Lung (tissue), 12 donors: Measurements from ENCODE around the gene CLEC2L. TPM values are rescaled to one million over a fixed set of nuclear protein-coding genes. Genes with fewer than 3 reads are reported as not detected.

ENCODE experiments used
- ATAC-seq: fragments of 200-7000 bp; cut with Tn5 transposase; one replicate; pipeline ENCODE4 v1.9.1; 2020; ENCODE audit warnings: moderate number of reproducible peaks; ENCODE audit not compliant: insufficient read depth, low FRiP score
- DNase-seq, 3 donors: peaks; one replicate each; pipeline ENCODE4 v3.0.0-alpha.2; 2013 to 2017
- H3K27ac ChIP-seq, 2 donors: one replicate each; pipeline ENCODE4 v1.5.1; 2013; ENCODE audit warnings: mild to moderate bottlenecking in 2 of 2, moderate library complexity in 2 of 2, control low read depth in 1 of 2, inconsistent platforms in 1 of 2, low read depth in 1 of 2, low read length in 1 of 2
- H3K27me3 ChIP-seq, 3 donors: one replicate each; pipeline ENCODE4 v1.5.1; 2013; ENCODE audit warnings: low read length in 2 of 3; ENCODE audit not compliant: control insufficient read depth in 3 of 3, insufficient read depth in 3 of 3
- H3K36me3 ChIP-seq, 4 donors: one replicate each; pipeline ENCODE4 v1.5.1; 2013; ENCODE audit warnings: low read length in 4 of 4, mild to moderate bottlenecking in 1 of 4, moderate library complexity in 1 of 4; ENCODE audit not compliant: control insufficient read depth in 4 of 4, insufficient read depth in 4 of 4
- H3K4me1 ChIP-seq, 5 donors: one replicate each; pipeline ENCODE4 v1.5.1; 2013; ENCODE audit warnings: low read length in 5 of 5, mild to moderate bottlenecking in 2 of 5, moderate library complexity in 1 of 5; ENCODE audit not compliant: control insufficient read depth in 5 of 5, insufficient read depth in 5 of 5
- H3K4me3 ChIP-seq: one replicate; pipeline ENCODE4 v1.5.1; 2013; ENCODE audit warnings: mild to moderate bottlenecking, control low read depth, moderate library complexity
- H3K9ac ChIP-seq, 2 donors: one replicate each; pipeline ENCODE4 v1.5.1; 2013; ENCODE audit warnings: low read length in 2 of 2, control low read depth in 1 of 2; ENCODE audit not compliant: insufficient read depth in 1 of 2
- H3K9me3 ChIP-seq, 4 donors: one replicate each; pipeline ENCODE4 v1.5.1; 2013; ENCODE audit warnings: low read length in 3 of 4, mild to moderate bottlenecking in 1 of 4, moderate library complexity in 1 of 4; ENCODE audit not compliant: control insufficient read depth in 4 of 4, insufficient read depth in 3 of 4
- WGBS, 2 donors: extraction: QIAGEN DNeasy Blood & Tissue Kit; methylation state at CpG; one replicate each; pipeline ENCODE4 v1.1.7; 2013; 5-methylcytosine and 5-hydroxymethylcytosine counted together
- polyA plus RNA-seq, 2 donors: library from polyadenylated mRNA; stranded (reverse); fragments of 200-250 nt; gene quantifications; one replicate each; pipeline ENCODE4 v1.2.1, GENCODE V29; 2013
- total RNA-seq, 2 donors: library from RNA; depleted of rRNA in 1 of 2; stranded (reverse); fragments of >200 nt in 1 of 2; gene quantifications; one replicate each; pipeline ENCODE4 v1.2.1, GENCODE V29; 2014 to 2021
- TF ChIP-seq, protein P1 (sequence below): IDR thresholded peaks from 2 replicates; pipeline ENCODE4 v1.5.1; 2012; ENCODE audit warnings: mild to moderate bottlenecking; ENCODE audit errors: control extremely low read depth, extremely low read depth
- donor health status: control.
- donor health status: control.
- donor health status: Bipolar disorder and iron deficiency.
- donor health status: healthy.
- donor health status: DM: yes; HTN: yes; CAD: no.

Gene CLEC2L
- total and polyA plus RNA-seq, 4 donors = 0.03 TPM; not detected in 3

DNA sequence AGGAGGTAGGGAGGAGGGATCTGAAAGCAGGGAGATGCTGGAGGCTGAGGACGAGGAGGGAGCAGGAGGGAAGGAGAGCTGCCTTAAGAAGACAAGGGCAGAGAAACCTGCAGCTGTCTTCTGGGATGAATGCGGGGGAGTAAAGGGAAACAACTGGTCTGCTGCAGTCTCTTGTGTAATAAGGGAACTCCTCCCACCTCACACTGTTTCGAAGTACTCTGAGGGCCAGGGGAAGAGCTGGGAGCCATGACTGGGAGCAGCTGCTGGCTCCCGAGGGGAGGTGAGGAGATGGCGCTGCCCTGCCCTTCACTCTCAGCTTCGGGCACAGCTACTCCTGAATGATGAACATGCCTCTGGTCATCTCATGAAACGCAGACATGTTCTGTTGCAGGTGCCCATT, 65.1 kb downstream of the CLEC2L start:
- peak; percentile 66 for ATAC-seq

DNA sequence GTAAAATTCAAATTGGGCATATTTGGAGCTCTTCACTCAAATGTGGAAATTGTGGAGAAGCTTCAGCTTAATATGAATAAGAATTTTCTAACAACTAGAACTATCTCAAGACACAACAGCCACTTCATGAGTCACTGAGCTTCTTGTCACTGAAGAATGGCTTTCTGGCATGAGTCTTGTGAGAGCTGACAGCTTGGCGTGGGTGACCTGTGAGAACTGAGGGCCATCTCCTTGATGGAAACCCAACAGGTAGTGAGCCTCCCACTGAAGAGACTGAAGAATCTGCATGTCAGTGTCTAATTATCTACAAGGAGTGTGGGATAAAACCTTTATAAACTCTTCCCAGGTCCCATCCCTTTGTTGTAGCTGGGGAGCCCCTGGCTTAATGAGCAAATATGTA, 66.0 kb downstream of the CLEC2L start:
- TF ChIP-seq, protein P1, sequence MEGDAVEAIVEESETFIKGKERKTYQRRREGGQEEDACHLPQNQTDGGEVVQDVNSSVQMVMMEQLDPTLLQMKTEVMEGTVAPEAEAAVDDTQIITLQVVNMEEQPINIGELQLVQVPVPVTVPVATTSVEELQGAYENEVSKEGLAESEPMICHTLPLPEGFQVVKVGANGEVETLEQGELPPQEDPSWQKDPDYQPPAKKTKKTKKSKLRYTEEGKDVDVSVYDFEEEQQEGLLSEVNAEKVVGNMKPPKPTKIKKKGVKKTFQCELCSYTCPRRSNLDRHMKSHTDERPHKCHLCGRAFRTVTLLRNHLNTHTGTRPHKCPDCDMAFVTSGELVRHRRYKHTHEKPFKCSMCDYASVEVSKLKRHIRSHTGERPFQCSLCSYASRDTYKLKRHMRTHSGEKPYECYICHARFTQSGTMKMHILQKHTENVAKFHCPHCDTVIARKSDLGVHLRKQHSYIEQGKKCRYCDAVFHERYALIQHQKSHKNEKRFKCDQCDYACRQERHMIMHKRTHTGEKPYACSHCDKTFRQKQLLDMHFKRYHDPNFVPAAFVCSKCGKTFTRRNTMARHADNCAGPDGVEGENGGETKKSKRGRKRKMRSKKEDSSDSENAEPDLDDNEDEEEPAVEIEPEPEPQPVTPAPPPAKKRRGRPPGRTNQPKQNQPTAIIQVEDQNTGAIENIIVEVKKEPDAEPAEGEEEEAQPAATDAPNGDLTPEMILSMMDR = no peak
- no peak overlapping the region for H3K9ac ChIP-seq
- no peak overlapping the region for H3K27ac ChIP-seq
- H3K9me3 ChIP-seq = no peaks in the 10 kb centered on the region
- WGBS, 2 donors = 90 to 94% methylated on average over 1 of the region's 1 CpG
- DNase-seq (no peak), ATAC-seq (no peak)
- H3K27me3 ChIP-seq = no peaks in the 10 kb centered on the region
- H3K4me3 ChIP-seq = no peak overlapping the region
- no peaks in the 10 kb centered on the region for H3K4me1 ChIP-seq
- peaks cover 37 to 42% (median 39%) of the 10 kb centered on the region in 4 donors for H3K36me3 ChIP-seq

More for the DNA sequence above, 65.1 kb downstream of the CLEC2L start:
- Histone ChIP-seq H3K27me3 (no peaks in the 10 kb centered on the region), H3K36me3 (peaks cover 37 to 40% (median 38%) of the 10 kb centered on the region in 4 donors), H3K4me1 (no peaks in the 10 kb centered on the region), H3K9me3 (no peaks in the 10 kb centered on the region), H3K4me3 (no peak overlapping the region), H3K9ac (no peak overlapping the region), H3K27ac (no peak overlapping the region)
- WGBS, 2 donors = 37 to 62% methylated on average over 7 of the region's 7 CpGs
- TF ChIP-seq, protein P1 = no peak
- peak in 1 of 3 donors; percentile 18 for DNase-seq

GRCh38 chr7:139591550-139592195, 68.2 kb downstream of the CLEC2L start:
- WGBS, 2 donors = 89% methylated on average over 3 of the region's 3 CpGs

More at GRCh38 chr7:139591550-139592195, 68.2 kb downstream of the CLEC2L start:
- no peaks in the 10 kb centered on the region for H3K27me3 ChIP-seq
- H3K4me3 ChIP-seq = no peak overlapping the region
- TF ChIP-seq, protein P1 = no peak
- no peaks in the 10 kb centered on the region for H3K4me1 ChIP-seq
- ATAC-seq (no peak), DNase-seq (no peak)
- H3K9ac ChIP-seq = no peak overlapping the region
- H3K36me3 ChIP-seq = peaks cover 32 to 53% (median 42%) of the 10 kb centered on the region in 4 donors
- H3K9me3 ChIP-seq = no peaks in the 10 kb centered on the region
- H3K27ac ChIP-seq = no peak overlapping the region
